PC-3 (cell line): Measurements from ENCODE around the gene SERPINA12. TPM values are rescaled to one million over a fixed set of nuclear protein-coding genes. Genes with fewer than 3 reads are reported as not detected.

Experiments
- ATAC-seq: fragments of 200-7000 bp; cut with Tn5 transposase; 2 replicates; pipeline ENCODE4 v1.9.1; 2020; ENCODE audit warnings: mild to moderate bottlenecking, moderate library complexity
- BruUV-seq: library from RNA; stranded (reverse); fragments of 400-500 nt; replicated peaks from 2 replicates; lab custom pipeline; 2021; lab: Mats Ljungman, UMichigan
- CTCF ChIA-PET: fragments of 300-600 bp; sonication (Branson Sonifier 250); formaldehyde crosslinking; loops from one replicate; lab custom pipeline; 2022; ENCODE audit warnings: antibody characterized with exemption; lab: Charles Lee
- POLR2A ChIA-PET: fragments of 300-600 bp; sonication (Branson Sonifier 250); formaldehyde crosslinking; loops from one replicate; lab custom pipeline; 2022; ENCODE audit warnings: antibody characterized with exemption; ENCODE audit not compliant: unreplicated experiment; lab: Charles Lee
- DNase-seq: peaks from one replicate; pipeline ENCODE4 v3.0.0-alpha.2; 2015
- H2AFZ ChIP-seq: fragments of 300-600 bp; sonication (generic); 2 replicates; pipeline ENCODE4 v1.6.0; 2016; ENCODE audit warnings: antibody characterized with exemption, low read length
- H3F3A ChIP-seq: fragments of 300-600 bp; sonication (generic); one replicate; pipeline ENCODE4 v1.6.0; 2017; ENCODE audit warnings: antibody characterized with exemption, low read length, control low read depth, mild to moderate bottlenecking; ENCODE audit not compliant: unreplicated experiment
- H3K27ac ChIP-seq: fragments of 300-600 bp; sonication (generic); 2 replicates; pipeline ENCODE4 v1.5.1; 2016; ENCODE audit warnings: mild to moderate bottlenecking, low read length
- H3K27me3 ChIP-seq: fragments of 300-600 bp; sonication (generic); 2 replicates; pipeline ENCODE4 v1.6.1; 2016; ENCODE audit warnings: low read length, mixed read lengths
- H3K36me3 ChIP-seq: fragments of 300-600 bp; sonication (generic); 2 replicates; pipeline ENCODE4 v1.6.1; 2016; ENCODE audit warnings: low read depth, mixed run types, low read length, mixed read lengths
- H3K4me1 ChIP-seq: fragments of 300-600 bp; sonication (generic); 2 replicates; pipeline ENCODE4 v1.5.1; 2016; ENCODE audit warnings: low read length; ENCODE audit not compliant: insufficient read depth
- H3K4me2 ChIP-seq: fragments of 300-600 bp; sonication (generic); 2 replicates; pipeline ENCODE4 v1.6.0; 2016; ENCODE audit warnings: low read length
- H3K4me3 ChIP-seq: fragments of 300-600 bp; sonication (generic); 2 replicates; pipeline ENCODE4 v1.5.1; 2016; ENCODE audit warnings: mild to moderate bottlenecking, low read length, mixed read lengths
- H3K79me2 ChIP-seq: fragments of 300-600 bp; sonication (generic); 2 replicates; pipeline ENCODE4 v1.6.1; 2017; ENCODE audit warnings: low read length, mixed read lengths
- H3K9ac ChIP-seq: fragments of 300-600 bp; sonication (generic); 2 replicates; pipeline ENCODE4 v1.6.0; 2016; ENCODE audit warnings: mild to moderate bottlenecking, low read length
- H3K9me2 ChIP-seq: fragments of 300-600 bp; sonication (generic); replicated peaks from 2 replicates; pipeline ENCODE4 v1.6.1; 2016; ENCODE audit warnings: mixed run types, low read length, mixed read lengths
- H3K9me3 ChIP-seq: fragments of 300-600 bp; sonication (generic); 2 replicates; pipeline ENCODE4 v1.6.1; 2016; ENCODE audit warnings: low read length, mixed read lengths
- H4K20me1 ChIP-seq: fragments of 300-600 bp; sonication (generic); 2 replicates; pipeline ENCODE4 v1.6.1; 2016; ENCODE audit warnings: low read length, mixed read lengths
- EZH2 ChIP-seq: fragments of 300-600 bp; sonication (generic); IDR thresholded peaks from one replicate; pipeline ENCODE4 v1.6.1; 2017; ENCODE audit warnings: antibody characterized with exemption, mild to moderate bottlenecking, low read length; ENCODE audit not compliant: unreplicated experiment
- EZH2phosphoT487 ChIP-seq: fragments of 300-600 bp; sonication (generic); IDR thresholded peaks from 2 replicates; pipeline ENCODE4 v1.6.1; 2018; ENCODE audit warnings: mild to moderate bottlenecking, antibody characterized with exemption, low read length, borderline replicate concordance
- intact Hi-C: fragments of 100-400 bp; cut with micrococcal nuclease; formaldehyde crosslinking; loops from 2 replicates; pipeline ENCODE4 v1.9.0; 2023
- total RNA-seq: library from RNA; depleted of rRNA; stranded (reverse); fragments of >200 nt; gene quantifications from 2 replicates; pipeline ENCODE4 v1.2.3, GENCODE V29; 2014
- TF ChIP-seq, protein P1 (sequence below): fragments of 300-600 bp; sonication (generic); conservative IDR thresholded peaks from 2 replicates; pipeline ENCODE4 v1.5.1; 2017; ENCODE audit warnings: antibody characterized with exemption, low read depth, mild to moderate bottlenecking, low read length

The SERPINA12 gene
- total RNA-seq, 1 experiment from 2014 or later: not detected

DNA sequence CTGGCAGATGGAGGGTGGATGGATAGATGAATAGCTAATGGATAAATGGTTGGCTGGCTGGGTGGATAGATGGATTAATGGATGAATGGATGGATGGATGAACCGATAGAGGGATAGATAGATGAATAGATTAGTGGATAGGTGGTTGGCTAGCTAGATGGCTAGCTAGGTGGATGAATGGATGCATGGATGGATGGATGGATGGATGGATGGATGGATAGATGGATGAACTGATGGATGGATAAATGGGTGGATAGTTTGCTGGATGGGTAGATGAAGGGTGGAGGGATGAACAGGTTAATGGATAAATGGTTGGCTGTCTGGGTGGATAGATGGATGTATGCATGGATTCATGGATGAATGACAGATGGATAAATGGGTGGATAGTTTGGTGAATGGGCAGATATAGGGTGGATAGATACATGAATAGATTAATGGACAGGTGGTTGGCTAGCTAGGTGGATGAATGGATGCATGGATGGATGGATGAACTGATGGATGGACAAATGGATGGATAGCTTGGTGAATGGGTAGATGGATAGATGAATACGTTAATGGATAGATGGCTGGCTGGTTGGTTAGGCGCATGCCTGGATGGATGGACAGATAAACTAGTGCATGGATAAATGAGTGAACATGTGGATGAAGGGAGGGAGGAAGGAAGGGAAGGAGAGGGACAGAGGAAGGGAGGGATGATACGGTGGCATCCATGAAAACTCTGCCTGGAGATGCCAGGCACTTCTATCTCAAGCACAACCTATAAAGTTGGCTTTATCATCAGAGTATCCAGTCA is 41.3 kb downstream of the SERPINA12 start:
- Histone ChIP-seq H3K79me2 (no peaks in the 10 kb centered on the region), H2AFZ (no peak overlapping the region), H3F3A (no peaks in the 10 kb centered on the region), H3K9ac (no peak overlapping the region), H4K20me1 (no peaks in the 10 kb centered on the region), H3K4me1 (no peaks in the 10 kb centered on the region), H3K27me3 (no peaks in the 10 kb centered on the region; the same call in 1 of the 2 replicates), H3K27ac (no peak overlapping the region), H3K9me2 (no peaks in the 10 kb centered on the region), H3K36me3 (no peaks in the 10 kb centered on the region), H3K4me3 (no peak overlapping the region), H3K4me2 (no peak overlapping the region), H3K9me3 (no peaks in the 10 kb centered on the region)
- BruUV-seq: no TSS peak
- ChIA-PET CTCF (no interaction called here), POLR2A (no interaction called here)
- TF ChIP-seq, protein P1, sequence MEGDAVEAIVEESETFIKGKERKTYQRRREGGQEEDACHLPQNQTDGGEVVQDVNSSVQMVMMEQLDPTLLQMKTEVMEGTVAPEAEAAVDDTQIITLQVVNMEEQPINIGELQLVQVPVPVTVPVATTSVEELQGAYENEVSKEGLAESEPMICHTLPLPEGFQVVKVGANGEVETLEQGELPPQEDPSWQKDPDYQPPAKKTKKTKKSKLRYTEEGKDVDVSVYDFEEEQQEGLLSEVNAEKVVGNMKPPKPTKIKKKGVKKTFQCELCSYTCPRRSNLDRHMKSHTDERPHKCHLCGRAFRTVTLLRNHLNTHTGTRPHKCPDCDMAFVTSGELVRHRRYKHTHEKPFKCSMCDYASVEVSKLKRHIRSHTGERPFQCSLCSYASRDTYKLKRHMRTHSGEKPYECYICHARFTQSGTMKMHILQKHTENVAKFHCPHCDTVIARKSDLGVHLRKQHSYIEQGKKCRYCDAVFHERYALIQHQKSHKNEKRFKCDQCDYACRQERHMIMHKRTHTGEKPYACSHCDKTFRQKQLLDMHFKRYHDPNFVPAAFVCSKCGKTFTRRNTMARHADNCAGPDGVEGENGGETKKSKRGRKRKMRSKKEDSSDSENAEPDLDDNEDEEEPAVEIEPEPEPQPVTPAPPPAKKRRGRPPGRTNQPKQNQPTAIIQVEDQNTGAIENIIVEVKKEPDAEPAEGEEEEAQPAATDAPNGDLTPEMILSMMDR: no peak
- TF ChIP-seq EZH2 (no peak), EZH2phosphoT487 (no peak)
- DNase-seq: no peak
- intact Hi-C loops: no loop called here
- ATAC-seq: no peak

DNA sequence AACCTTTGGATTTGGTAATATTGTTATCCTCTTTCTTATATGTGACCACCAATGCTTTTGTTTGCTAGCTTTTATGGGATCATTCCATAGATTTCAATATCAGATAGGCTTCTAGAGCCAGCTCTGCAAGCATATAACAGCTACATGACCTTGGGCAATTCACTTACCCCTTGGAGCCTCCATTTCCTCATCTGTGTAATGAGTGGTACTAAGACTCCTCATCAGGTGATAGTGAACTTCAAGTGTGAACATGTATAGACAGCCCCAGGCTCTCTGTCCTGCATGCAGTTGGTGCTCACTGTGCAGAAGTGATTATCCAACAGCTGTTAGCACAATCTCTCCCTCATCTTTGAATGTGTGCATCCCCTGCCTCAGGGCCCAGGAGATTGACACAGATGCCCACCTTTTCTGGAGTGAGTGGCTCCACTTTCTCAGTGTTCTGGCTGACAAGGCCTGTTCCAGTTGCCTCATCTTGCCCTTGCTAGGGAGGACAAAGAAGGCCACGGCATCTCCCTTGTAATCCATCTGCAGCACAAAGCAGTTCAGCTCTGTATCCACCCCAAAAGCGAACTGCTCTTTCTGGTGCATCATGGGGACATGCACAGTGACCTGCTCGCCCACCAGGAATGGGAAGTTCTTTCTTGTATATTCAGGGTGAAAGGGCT is 42.4 kb downstream of the SERPINA12 start:
- Histone ChIP-seq H3K4me1 (no peaks in the 10 kb centered on the region), H2AFZ (no peak overlapping the region)
- POLR2A ChIA-PET: no interaction called here

More for the DNA sequence above, 42.4 kb downstream of the SERPINA12 start:
- no TSS peak for BruUV-seq
- DNase-seq (no peak), ATAC-seq (no peak)
- CTCF ChIA-PET: no interaction called here
- no peaks in the 10 kb centered on the region for H3K9me3 ChIP-seq
- intact Hi-C loops: no loop called here
- H3F3A ChIP-seq: no peaks in the 10 kb centered on the region
- H3K9ac ChIP-seq: no peak overlapping the region
- no peaks in the 10 kb centered on the region for H3K36me3 ChIP-seq
- H3K27me3 ChIP-seq: no peaks in the 10 kb centered on the region; the same call in 1 of the 2 replicates
- H3K27ac ChIP-seq: no peak overlapping the region
- no peak overlapping the region for H3K4me2 ChIP-seq
- no peak for TF ChIP-seq EZH2
- TF ChIP-seq EZH2phosphoT487: no peak
- TF ChIP-seq, protein P1: no peak
- H3K9me2 ChIP-seq: no peaks in the 10 kb centered on the region
- H4K20me1 ChIP-seq: no peaks in the 10 kb centered on the region
- no peaks in the 10 kb centered on the region for H3K79me2 ChIP-seq
- H3K4me3 ChIP-seq: no peak overlapping the region
